NCI-H446 treated with DMSO at 0.1 percent for 48 hours (cell line): ENCODE data around the gene ZNF407.

Experiments used
- DNase-seq: peaks from one replicate; lab custom pipeline; 2025; lab: John Stamatoyannopoulos, UW

The ZNF407 gene

DNA sequence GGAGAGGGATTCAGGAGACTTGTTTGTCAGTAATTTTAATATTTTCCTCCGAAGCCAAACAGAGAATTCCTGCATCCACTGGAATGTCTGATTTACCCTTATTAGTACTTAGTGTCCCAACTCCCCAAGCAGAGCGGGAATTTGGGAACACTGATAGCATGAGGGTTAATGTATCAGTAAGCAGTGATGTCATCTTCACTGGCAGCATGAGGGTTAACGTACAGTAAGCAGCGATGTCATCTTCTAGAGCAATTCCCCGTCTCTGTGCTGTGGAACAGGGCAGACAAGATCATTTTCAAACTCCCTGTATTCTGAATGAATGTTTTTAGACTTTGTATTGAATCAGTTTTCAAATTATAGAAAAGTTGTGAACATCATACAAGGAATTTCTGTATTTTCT, 228.9 kb downstream of the ZNF407 start:
- DNase-seq: no peak

GRCh38 chr18:74828200-74828599, 230.5 kb downstream of the ZNF407 start:
- DNase-seq: no peak

DNA sequence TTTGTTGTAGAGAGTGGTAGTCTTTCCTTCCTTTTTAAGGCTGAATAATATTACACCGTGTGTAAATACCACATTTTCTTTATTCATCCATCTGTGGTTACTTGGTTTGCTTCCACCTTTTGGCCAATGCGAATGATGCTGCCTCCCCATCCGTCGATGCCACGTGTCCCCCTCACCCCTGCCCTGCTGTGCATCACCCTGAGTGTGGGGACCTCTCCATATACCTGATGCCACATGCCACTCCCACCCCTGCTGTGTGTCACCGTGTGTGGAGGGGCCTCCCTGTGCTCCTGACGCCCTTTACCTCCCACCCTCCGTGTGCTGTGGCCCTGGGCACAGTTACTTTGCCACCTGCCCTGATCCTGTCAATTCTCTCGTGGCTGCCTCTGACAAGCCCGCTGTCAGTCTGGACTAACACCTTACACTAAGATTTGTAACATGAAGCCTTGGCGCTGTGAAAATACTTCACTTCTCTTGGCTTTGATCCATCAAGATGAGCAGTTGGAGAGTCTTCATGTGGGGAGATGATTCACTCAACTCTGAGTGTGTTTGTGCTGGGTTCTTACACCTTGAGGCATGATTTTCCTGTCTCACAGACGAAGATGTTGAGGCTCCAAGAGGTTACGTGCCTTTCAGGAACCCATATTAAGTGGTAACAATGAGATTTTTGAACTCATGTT, 234.0 kb downstream of the ZNF407 start:
- no peak for DNase-seq

- no peak for DNase-seq
Observed at GRCh38 chr18:74832381-74832780, 234.7 kb downstream of the ZNF407 start.

DNA sequence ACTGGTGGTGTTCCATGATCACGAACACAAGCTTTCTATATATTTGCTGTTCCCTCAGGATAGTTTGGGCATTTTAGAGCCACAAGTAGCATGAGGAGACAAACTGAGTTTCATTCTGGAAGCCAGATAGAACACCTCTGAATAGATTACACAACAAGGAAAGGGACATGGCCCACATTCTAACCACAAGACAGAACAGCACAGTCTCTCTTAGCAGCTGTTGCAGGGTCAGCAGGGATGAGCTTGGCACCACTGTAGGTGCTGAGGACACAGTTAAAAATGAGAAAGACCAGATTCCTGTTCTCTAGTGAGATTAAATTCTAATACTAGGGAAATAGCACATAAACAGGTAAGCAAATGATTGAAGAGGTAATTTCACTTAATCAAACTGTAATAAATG, 235.3 kb downstream of the ZNF407 start:
- DNase-seq: no peak

DNA sequence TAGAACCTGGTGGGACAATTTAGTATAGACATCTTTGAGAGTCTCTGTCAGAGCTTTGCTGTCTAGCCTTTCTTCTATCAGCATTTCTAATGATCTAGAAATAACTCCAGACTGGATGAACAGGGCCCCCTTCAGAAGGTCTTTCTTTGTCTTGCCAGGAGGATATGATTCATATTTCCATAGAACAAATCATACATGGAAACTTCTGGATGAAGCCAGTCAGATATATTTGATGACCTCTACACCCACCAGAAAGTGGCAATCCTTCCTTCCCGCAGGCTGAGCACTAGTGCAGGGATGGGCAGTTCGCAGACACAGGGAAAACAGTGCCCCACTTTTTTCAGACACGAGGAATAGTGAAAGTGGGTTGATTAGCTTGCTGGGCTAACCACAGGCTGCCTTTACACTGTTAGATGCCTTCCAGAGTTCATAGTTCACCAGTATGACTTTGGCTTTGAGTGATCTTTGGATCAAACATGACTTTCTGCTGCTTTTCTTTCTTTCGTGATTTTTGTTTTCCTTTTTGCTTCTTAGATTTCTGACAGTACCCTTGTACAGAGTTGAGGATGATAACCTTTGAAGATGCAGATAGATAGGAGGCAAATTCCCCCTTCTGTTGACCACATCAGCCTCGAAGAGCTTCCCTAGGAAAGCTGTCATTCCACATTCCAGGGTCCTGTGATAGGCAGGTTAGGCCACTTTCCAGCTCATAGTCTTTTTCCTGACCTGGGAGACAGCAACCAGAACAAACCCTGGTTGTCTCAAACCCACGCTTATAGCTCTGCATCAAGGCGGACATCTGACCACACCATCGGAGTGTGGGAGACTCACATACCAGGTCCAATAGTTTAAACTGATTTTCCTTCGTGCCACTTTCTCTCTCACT, 237.0 kb downstream of the ZNF407 start:
- no peak for DNase-seq

- no peak for DNase-seq
Observed at GRCh38 chr18:74836296-74837139, 238.8 kb downstream of the ZNF407 start.

DNA sequence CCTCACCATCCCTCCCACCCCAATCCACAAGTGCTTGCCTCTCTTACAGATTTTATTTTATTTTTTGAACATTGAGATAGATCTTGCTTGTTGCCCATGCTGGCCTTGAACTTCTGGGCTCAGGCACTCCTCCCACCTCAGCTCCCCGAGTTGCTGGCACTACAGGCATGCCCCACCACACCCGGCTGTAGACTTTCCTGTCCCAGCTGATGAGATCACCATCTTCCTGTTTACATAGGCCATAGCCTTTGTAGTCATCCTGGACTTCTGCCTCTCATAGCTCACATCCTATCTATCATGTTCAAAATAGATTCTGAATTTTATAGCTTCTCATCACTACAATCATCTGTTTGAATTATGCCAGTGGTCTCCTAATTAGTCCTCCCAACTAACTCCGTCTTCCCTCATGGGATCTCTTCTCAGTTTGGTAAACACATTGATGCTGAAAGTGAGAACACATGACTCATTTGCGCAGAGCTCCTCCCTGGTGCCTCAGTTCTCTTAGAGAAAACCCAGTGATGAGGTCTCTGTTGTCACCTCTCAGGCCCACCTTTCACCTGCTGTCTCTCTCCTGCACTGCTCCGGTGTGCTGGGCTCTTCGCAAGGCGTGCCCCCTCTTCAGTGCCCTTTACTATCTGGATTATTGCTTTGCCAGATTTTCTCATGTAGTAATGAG, 243.0 kb downstream of the ZNF407 start:
- DNase-seq: no peak

DNA sequence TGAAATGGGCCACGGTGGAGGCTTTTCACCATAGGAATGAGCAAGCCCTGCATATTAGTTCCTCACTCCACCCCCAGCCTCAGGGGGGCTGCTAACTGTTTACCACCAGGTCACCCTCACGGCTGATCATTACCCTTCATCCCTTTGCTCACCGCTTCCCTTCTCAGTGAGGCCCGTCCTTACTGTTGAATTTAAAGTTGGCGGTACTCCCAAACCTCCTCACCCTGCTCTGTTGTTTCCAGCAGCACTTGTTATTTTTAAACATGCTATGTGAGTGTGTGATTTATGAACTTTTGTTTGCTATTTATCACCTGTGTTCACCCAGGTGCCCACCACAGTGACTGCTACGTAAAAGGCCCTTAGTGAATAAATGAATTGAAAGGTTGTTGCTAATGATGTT, 243.6 kb downstream of the ZNF407 start:
- no peak for DNase-seq

- DNase-seq: no peak
Observed at GRCh38 chr18:74849301-74849700, 251.6 kb downstream of the ZNF407 start.

GRCh38 chr18:74856434-74856833, 258.8 kb downstream of the ZNF407 start:
- DNase-seq: no peak

DNA sequence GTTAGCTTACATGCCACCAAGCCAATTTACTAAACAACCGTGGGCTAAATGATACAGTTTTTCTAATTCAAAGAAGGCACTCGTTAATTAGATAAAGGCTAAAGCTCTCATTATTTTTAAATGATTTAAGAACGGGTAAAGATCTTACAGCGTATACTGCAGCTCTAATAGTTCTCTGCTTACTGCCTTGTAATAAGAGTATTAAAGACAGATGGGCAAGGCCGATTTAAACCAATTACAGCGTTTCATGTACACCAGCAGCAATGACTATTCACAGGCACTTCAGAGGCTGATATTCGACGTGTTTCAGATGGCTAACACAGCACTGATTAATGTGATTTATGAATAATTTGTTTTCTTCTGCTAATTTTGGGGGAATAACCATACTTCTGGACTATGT, 259.3 kb downstream of the ZNF407 start:
- no peak for DNase-seq

- no peak for DNase-seq
Observed at GRCh38 chr18:74857901-74858300, 260.2 kb downstream of the ZNF407 start.

- DNase-seq: no peak
Observed at GRCh38 chr18:74861154-74861553, 263.5 kb downstream of the ZNF407 start.

- no peak for DNase-seq
Observed at GRCh38 chr18:74862094-74862493, 264.4 kb downstream of the ZNF407 start.

GRCh38 chr18:74866577-74866976, 268.9 kb downstream of the ZNF407 start:
- no peak for DNase-seq

- DNase-seq: no peak
Observed at GRCh38 chr18:74868461-74868860, 270.8 kb downstream of the ZNF407 start.

- DNase-seq: no peak
Observed at GRCh38 chr18:74869904-74870863, 272.5 kb downstream of the ZNF407 start.

- DNase-seq: no peak
Observed at GRCh38 chr18:74870950-74871349, 273.3 kb downstream of the ZNF407 start.

- no peak for DNase-seq
Observed at GRCh38 chr18:74873629-74874028, 276.0 kb downstream of the ZNF407 start.

- DNase-seq: no peak
Observed at GRCh38 chr18:74874351-74874750, 276.7 kb downstream of the ZNF407 start.
